ENCODE data around the gene C4orf50. TPM values are rescaled to one million over a fixed set of nuclear protein-coding genes. Genes with fewer than 3 reads are reported as not detected.
A peak's percentile ranks its signal among the peaks of the same experiment; 100 is the strongest.

The C4orf50 gene
- total and polyA plus RNA-seq, 2 of the 8 experiments (the other 6 are each of a cell fraction or from before 2014, with no cell fraction given): 0.08 to 0.22 TPM

DNA sequence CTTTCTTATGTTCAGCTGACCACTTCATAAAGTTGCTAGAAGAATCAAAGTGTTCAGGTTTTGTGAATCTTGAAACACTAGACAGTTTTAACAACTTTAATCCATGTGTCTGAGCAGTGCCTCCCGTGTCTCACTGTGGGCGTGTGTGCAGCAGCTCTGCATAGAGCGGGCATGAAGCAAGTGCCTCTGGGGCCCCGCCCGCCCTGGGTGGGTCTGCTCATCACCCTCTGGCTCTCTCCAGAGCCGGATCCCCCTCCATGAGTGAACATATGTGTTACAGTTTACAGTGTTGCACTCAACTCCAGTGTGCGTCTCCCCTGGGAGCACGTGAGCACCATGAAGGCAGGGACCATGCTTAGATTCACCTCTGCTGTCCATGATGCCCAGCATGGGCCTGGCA, 87.8 kb downstream of the C4orf50 start:
- no peak for TF ChIP-seq RNF2 (IDR thresholded peaks at IDR 0.05; ENCODE audit: borderline replicate concordance, low read depth, low read length, missing control alignments, poor library complexity, severe bottlenecking)
- no peak for TF ChIP-seq POLR2A (IDR thresholded peaks at IDR 0.05; ENCODE audit: control extremely low read depth in 1 of 2, low read depth in 2 of 2, low read length in 2 of 2)
- Histone ChIP-seq H3K27ac (ENCODE audit: low read depth, low read length) (no peak overlapping the region), H2BK15ac (ENCODE audit: low read length) (no peak overlapping the region), H4K5ac (ENCODE audit: insufficient read length, low read depth, low read length) (no peak overlapping the region), H3K18ac (ENCODE audit: extremely low read depth, low read length) (no peak overlapping the region), H2BK20ac (ENCODE audit: low read length) (no peak overlapping the region), H3K4me1 (replicated peaks in 1 of 4; ENCODE audit: control insufficient read depth in 3 of 4, insufficient read depth in 4 of 4, low read length in 3 of 4) (peaks cover 0 to 8% (median 3%) of the 10 kb centered on the region in 4 experiments; a peak in 5 of 7 replicates), H3K9ac (replicated peaks in 1 of 4; ENCODE audit: extremely low read depth in 1 of 4, low read depth in 3 of 4, low read length in 3 of 4) (no peak overlapping the region), H2AFZ (ENCODE audit: low read length) (no peak overlapping the region), H3K4me2 (ENCODE audit: insufficient read depth in 1 of 2, low read depth in 2 of 2, low read length in 2 of 2) (no peak overlapping the region), H3K4me3 (ENCODE audit: extremely low read depth in 1 of 4, insufficient read depth in 2 of 4, low read depth in 3 of 4, low read length in 4 of 4) (no peak overlapping the region), H4K91ac (replicated peaks; ENCODE audit: insufficient read length, low read length) (peak overlapping the region; percentile 46), H2BK12ac (ENCODE audit: low read depth, low read length) (0 out of 2 replicates have a peak overlapping the region, but pooled peaks have one; percentile 14), H4K8ac (ENCODE audit: extremely low read depth, insufficient read depth, low read length) (no peak overlapping the region), H3K36me3 (ENCODE audit: control insufficient read depth in 2 of 4, insufficient read depth in 4 of 4, low read length in 3 of 4) (no peaks in the 10 kb centered on the region), H2BK120ac (replicated peaks; ENCODE audit: low read depth, low read length) (no peak overlapping the region), H4K20me1 (replicated peaks in 1 of 2; ENCODE audit: control insufficient read depth in 1 of 2, insufficient read depth in 2 of 2, low read length in 2 of 2) (no peaks in the 10 kb centered on the region), H3K27me3 (replicated peaks in 1 of 4; ENCODE audit: control insufficient read depth in 3 of 4, extremely low read depth in 1 of 4, insufficient read depth in 3 of 4, low read length in 3 of 4) (peaks cover 0 to 4% (median 1%) of the 10 kb centered on the region in 4 experiments; a peak in 2 of 7 replicates), H3K79me1 (ENCODE audit: low read depth, low read length) (no peaks in the 10 kb centered on the region), H3K14ac (ENCODE audit: insufficient read length) (no peak overlapping the region), H3K4ac (replicated peaks; ENCODE audit: insufficient read length, low read depth, low read length) (peak overlapping the region; percentile 63), H3K56ac (replicated peaks; ENCODE audit: insufficient read length, low read depth, low read length) (no peak overlapping the region), H2AK5ac (ENCODE audit: low read depth, low read length) (no peak overlapping the region), H3K23ac (ENCODE audit: insufficient read length) (no peak overlapping the region), H3K23me2 (ENCODE audit: low read depth, low read length) (peaks cover 2% of the 10 kb centered on the region; the same call in 1 of the 2 replicates), H3K9me3 (ENCODE audit: insufficient read depth in 2 of 2, low read depth in 1 of 2, low read length in 1 of 2) (no peaks in the 10 kb centered on the region), H2BK5ac (ENCODE audit: low read depth, low read length) (no peak overlapping the region), H3K79me2 (ENCODE audit: control insufficient read depth in 1 of 2, insufficient read depth in 2 of 2, low read length in 2 of 2) (no peaks in the 10 kb centered on the region)
- FAIRE-seq (no peak), DNase-seq (ENCODE audit: low read depth in 1 of 2, low spot score in 2 of 2) (no peak)
- ChIA-PET CTCF (ENCODE audit: partially characterized antibody) (interaction anchor here (1.0 to 1.5 kb wide), 2 partner anchors 17 to 51 kb away, joined by 3 read pairs; no protein-coding TSS in a partner anchor), POLR2A (ENCODE audit: partially characterized antibody) (interaction anchor here (0.7 kb wide), 1 partner anchor 18 kb away, joined by 3 read pairs; no protein-coding TSS in a partner anchor)
- 92% methylated on average over 8 of the region's 8 CpGs; no CpG with 5 or more reads in 1 of the 2 experiments for WGBS, 2 experiments (ENCODE audit: extremely low coverage in 1 of 2, insufficient coverage in 1 of 2, insufficient read length in 1 of 2, insufficient replicate concordance in 2 of 2, low coverage in 1 of 2, low lambda C conversion rate in 2 of 2, missing lambda C conversion rate in 1 of 2)

Data from H1 (cell line).